SK-N-MC (cell line): ENCODE measurements around the gene SEMA3D.

Source experiments
- EZH2 ChIP-seq: fragments of 200-600 bp; sonication (generic); IDR thresholded peaks from one replicate; pipeline ENCODE4 v1.6.1; 2017; ENCODE audit warnings: antibody characterized with exemption
- FOXP2 ChIP-seq: optimal IDR thresholded peaks from 2 replicates; pipeline ENCODE3; 2011; ENCODE audit warnings: mild to moderate bottlenecking, moderate library complexity; ENCODE audit not compliant: insufficient read depth; ENCODE audit errors: extremely low read length, control extremely low read depth
- POLR2AphosphoS5 ChIP-seq: IDR thresholded peaks from 2 replicates; pipeline ENCODE4 v1.6.1; 2012; ENCODE audit warnings: mild to moderate bottlenecking, low read depth, low read length, borderline replicate concordance

DNA sequence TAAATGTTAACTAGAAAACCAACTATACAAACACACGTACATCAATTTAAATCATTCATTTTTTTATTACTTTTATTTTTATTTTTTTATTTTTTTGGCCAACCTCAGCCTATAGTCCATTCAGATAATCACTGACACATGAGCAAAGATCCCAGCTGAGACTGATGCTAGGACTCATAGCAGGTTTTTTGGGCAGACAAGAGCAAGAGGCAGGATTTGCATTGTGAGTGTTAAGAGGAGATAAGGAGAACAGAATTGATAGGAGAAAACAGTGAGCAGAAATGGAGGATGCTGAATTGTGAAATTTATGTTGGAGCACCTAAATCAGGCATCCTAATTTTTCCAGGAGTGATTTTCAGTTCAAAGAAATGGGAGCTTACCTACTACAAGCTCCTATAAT, 240.3 kb downstream of the SEMA3D start:
- no peak for TF ChIP-seq EZH2
- TF ChIP-seq POLR2AphosphoS5, result no peak
- TF ChIP-seq FOXP2, result no peak
